BE2C (cell line): Measurements from ENCODE around the gene SPATA31E1.

ENCODE experiments used
- DNase-seq: peaks from one replicate; pipeline ENCODE4 v3.0.0-alpha.2; 2020
- H3K27me3 ChIP-seq: fragments of 250-450 bp; sonication (Bioruptor Pico); 2 replicates; pipeline ENCODE4 v1.5.1; 2020; ENCODE audit warnings: mild to moderate bottlenecking
- H3K36me3 ChIP-seq: fragments of 250-450 bp; sonication (Bioruptor Pico); 2 replicates; pipeline ENCODE4 v1.5.1; 2020; ENCODE audit warnings: mild to moderate bottlenecking
- H3K4me1 ChIP-seq: fragments of 250-450 bp; sonication (Bioruptor Pico); 2 replicates; pipeline ENCODE4 v1.5.1; 2020
- H3K4me3 ChIP-seq: 2 replicates; pipeline ENCODE4 v1.5.1; 2011; ENCODE audit warnings: low read depth, low read length
- H3K9me3 ChIP-seq: fragments of 250-450 bp; sonication (Bioruptor Pico); 2 replicates; pipeline ENCODE4 v1.5.1; 2020
- TF ChIP-seq, protein P1 (sequence below): IDR thresholded peaks from 2 replicates; pipeline ENCODE4 v1.5.1; 2012; ENCODE audit warnings: mild to moderate bottlenecking, low read depth, low read length

The SPATA31E1 gene

DNA sequence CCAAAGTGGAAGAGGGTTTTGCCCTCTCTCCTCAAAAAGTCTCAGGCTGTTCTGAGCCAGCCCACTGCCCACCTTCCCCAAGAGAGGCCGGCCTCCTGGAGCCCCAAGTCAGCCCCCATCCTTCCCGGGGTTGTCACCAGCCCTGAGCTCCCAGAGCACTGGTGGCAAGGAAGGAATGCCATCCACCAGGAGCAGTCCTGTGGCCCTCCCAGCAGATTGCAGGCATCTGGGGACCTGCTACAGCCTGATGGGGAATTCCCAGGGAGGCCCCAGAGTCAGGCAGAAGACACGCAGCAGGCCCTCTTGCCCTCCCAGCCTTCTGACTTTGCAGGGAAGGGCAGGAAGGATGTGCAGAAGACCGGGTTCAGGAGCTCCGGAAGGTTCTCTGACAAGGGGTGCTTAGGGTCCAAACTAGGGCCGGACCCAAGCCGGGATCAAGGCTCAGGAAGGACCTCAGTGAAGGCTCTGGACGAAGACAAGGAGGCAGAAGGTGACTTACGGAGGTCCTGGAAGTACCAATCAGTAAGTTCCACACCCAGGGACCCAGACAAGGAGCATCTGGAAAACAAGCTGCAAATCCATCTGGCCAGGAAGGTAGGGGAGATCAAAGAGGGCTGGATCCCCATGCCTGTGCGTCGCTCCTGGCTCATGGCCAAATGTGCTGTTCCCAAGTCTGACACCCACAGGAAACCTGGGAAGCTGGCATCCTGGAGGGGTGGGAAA lies 3.7 kb downstream of the SPATA31E1 start:
- no peaks in the 10 kb centered on the region for H3K27me3 ChIP-seq
- no peaks in the 10 kb centered on the region for H3K36me3 ChIP-seq
- TF ChIP-seq, protein P1, sequence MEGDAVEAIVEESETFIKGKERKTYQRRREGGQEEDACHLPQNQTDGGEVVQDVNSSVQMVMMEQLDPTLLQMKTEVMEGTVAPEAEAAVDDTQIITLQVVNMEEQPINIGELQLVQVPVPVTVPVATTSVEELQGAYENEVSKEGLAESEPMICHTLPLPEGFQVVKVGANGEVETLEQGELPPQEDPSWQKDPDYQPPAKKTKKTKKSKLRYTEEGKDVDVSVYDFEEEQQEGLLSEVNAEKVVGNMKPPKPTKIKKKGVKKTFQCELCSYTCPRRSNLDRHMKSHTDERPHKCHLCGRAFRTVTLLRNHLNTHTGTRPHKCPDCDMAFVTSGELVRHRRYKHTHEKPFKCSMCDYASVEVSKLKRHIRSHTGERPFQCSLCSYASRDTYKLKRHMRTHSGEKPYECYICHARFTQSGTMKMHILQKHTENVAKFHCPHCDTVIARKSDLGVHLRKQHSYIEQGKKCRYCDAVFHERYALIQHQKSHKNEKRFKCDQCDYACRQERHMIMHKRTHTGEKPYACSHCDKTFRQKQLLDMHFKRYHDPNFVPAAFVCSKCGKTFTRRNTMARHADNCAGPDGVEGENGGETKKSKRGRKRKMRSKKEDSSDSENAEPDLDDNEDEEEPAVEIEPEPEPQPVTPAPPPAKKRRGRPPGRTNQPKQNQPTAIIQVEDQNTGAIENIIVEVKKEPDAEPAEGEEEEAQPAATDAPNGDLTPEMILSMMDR = no peak
- no peaks in the 10 kb centered on the region for H3K9me3 ChIP-seq
- H3K4me3 ChIP-seq = no peak overlapping the region
- peak; percentile 38 for DNase-seq
- no peaks in the 10 kb centered on the region for H3K4me1 ChIP-seq

DNA sequence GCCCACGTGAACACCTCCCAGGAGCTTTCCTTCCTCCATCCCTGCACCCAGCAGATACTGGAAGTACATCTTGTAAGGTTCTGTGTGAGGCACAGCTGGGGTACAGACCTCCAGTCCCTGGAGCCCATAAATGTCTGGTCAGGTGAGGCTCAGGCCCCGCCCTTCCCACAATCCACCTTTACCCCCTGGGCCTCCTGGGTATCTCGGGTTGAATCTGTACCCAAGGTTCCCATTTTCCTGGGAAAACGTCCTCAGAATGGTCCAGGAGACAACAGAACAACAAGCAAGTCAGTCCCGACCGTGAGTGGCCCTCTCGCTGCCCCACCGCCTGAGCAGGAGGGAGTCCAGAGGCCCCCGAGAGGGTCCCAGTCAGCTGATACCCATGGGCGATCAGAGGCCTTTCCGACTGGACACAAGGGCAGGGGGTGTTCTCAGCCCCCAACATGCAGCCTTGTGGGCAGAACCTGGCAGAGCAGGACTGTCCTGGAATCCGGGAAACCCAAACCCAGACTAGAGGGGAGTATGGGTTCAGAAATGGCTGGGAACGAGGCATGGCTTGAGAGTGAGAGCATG lies 4.3 kb downstream of the SPATA31E1 start:
- H3K4me1 ChIP-seq = no peaks in the 10 kb centered on the region
- TF ChIP-seq, protein P1 = no peak
- H3K27me3 ChIP-seq = no peaks in the 10 kb centered on the region
- no peak overlapping the region for H3K4me3 ChIP-seq
- H3K36me3 ChIP-seq = no peaks in the 10 kb centered on the region
- H3K9me3 ChIP-seq = no peaks in the 10 kb centered on the region
- no peak for DNase-seq

DNA sequence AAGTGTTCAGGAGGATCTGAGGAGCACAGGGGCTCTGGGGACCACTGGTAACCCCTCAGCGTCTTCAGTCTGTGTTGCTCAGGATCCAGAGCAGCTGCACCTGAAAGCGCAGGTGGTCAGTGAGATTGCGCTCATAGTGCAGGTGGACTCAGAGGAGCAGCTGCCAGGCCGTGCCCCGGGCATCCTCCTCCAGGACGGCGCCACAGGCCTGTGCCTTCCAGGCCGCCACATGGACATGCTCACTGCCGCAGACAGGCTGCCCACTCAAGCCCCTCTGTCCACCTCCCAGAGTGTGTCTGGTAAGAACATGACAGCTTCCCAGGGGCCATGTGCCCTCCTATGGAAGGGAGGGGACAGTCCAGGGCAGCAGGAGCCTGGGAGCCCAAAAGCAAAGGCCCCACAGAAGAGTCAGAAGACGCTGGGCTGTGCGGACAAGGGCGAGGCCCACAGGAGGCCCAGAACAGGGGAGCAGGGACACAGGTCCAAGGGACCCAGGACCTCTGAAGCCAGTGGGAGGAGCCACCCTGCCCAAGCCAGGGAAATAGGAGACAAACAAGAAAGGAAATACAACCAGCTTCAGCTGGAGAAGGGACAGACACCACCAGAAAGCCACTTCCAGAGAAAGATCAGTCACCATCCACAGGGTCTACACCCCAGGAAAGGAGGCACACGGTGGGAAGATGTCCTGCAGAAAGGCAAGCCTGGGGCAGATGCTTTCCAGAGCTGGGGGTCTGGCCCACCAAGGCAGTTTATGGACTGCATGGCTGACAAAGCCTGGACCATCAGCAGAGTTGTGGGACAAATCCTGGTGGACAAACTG lies 5.2 kb downstream of the SPATA31E1 start:
- no peaks in the 10 kb centered on the region for H3K9me3 ChIP-seq
- DNase-seq = no peak
- TF ChIP-seq, protein P1 = no peak
- H3K4me1 ChIP-seq = no peaks in the 10 kb centered on the region
- H3K36me3 ChIP-seq = no peaks in the 10 kb centered on the region
- no peak overlapping the region for H3K4me3 ChIP-seq
- H3K27me3 ChIP-seq = no peaks in the 10 kb centered on the region

DNA sequence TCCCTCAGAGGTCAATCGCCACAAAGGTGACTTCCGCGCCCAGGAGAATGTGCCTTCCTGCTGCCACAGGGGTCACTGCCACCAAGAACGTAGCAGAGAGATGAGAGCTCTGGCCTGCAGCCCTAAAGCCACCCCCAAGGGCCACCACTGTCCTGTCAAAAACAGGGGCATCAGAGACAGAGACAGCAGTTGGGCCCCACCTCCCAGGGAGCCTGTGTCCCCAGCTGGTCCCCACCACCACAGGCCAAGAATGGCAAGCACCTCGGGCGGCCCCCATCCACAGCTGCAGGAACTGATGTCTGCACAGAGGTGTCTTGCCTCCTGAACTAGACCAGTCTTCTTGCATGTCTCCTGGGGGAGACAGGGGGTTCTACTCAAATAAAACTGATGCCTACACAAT lies 5.8 kb downstream of the SPATA31E1 start:
- TF ChIP-seq, protein P1 = no peak
- Histone ChIP-seq H3K36me3 (no peaks in the 10 kb centered on the region), H3K27me3 (no peaks in the 10 kb centered on the region), H3K4me3 (no peak overlapping the region), H3K9me3 (no peaks in the 10 kb centered on the region), H3K4me1 (no peaks in the 10 kb centered on the region)
- no peak for DNase-seq

DNA sequence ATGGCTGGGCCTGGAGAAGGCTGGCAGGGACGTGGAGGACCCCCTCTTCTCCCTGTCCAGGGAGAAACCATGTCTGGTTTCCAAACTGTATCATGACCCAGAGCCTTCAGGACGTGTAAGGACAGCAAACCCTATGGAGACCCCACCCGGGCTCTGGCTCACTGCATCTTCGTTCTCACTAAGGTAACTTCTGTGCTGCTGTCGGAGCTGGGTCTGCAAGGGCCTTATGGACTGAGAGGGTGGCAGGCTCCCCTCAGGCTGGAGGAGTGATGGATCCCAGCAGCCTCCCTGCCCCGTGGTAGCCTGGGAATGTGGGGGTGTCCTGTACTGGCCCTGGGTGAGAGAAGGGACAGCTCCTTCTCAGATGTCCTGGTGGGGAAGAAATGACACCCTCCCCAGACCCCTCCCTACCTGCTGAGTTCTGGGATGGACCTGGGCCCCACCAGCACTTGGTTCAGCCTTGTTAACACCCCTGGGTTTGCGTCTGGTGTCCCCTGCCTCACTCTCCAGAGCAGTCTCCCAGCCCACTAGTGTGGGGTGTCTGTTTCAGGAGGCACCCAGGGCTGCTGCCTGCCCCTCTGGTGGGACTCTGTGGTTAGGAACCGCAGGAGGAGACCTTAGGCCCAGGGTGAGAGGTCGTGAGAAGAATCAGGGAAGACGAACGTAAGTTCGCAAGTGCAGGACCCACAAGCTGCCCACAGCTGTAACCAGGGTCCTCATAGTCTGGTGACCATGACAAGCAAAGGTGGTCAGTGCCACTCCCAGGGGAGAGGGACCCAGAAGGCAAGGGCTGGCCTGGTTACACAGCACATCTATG lies 6.6 kb downstream of the SPATA31E1 start:
- no peaks in the 10 kb centered on the region for H3K27me3 ChIP-seq
- H3K4me3 ChIP-seq = no peak overlapping the region
- H3K36me3 ChIP-seq = no peaks in the 10 kb centered on the region
- no peaks in the 10 kb centered on the region for H3K4me1 ChIP-seq
- no peaks in the 10 kb centered on the region for H3K9me3 ChIP-seq
- DNase-seq = no peak
- TF ChIP-seq, protein P1 = no peak
